Globus pallidus (tissue), 1 donor: ENCODE data around the gene CERK.
"Not testable (repeated sequence)": the region's sequence is repeated elsewhere in the genome, so short reads cannot be mapped to it uniquely, and the experiment has no call there.

Source experiments
- DNase-seq: peaks from one replicate; pipeline ENCODE4 v3.0.0-alpha.2; 2015; ENCODE audit warnings: low spot score

CERK gene

GRCh38 chr22:46661221-46661851, 76.7 kb downstream of the CERK start:
- DNase-seq: no peak

- no peak for DNase-seq
Measured at GRCh38 chr22:46660604-46661201, 77.3 kb downstream of the CERK start.

- no peak for DNase-seq
Measured at GRCh38 chr22:46659791-46660186, 78.3 kb downstream of the CERK start.

- DNase-seq: no peak
Measured at GRCh38 chr22:46659059-46659790, 78.8 kb downstream of the CERK start.

- DNase-seq: no peak
Measured at GRCh38 chr22:46657996-46658947, 79.8 kb downstream of the CERK start.

- DNase-seq: no peak
Measured at GRCh38 chr22:46657655-46657953, 80.4 kb downstream of the CERK start.

GRCh38 chr22:46656856-46657654, 81.0 kb downstream of the CERK start:
- DNase-seq: no peak

GRCh38 chr22:46655861-46656608, 82.0 kb downstream of the CERK start:
- DNase-seq: no peak

GRCh38 chr22:46654927-46655595, 83.0 kb downstream of the CERK start:
- no peak for DNase-seq

- no peak for DNase-seq
Measured at GRCh38 chr22:46654426-46654825, 83.6 kb downstream of the CERK start.

GRCh38 chr22:46653596-46653995, 84.5 kb downstream of the CERK start:
- DNase-seq: no peak

GRCh38 chr22:46652847-46653331, 85.2 kb downstream of the CERK start:
- no peak for DNase-seq

GRCh38 chr22:46652081-46652846, 85.8 kb downstream of the CERK start:
- no peak for DNase-seq

GRCh38 chr22:46651316-46651715, 86.7 kb downstream of the CERK start:
- no peak for DNase-seq

GRCh38 chr22:46650078-46650810, 87.8 kb downstream of the CERK start:
- DNase-seq: no peak

- DNase-seq: no peak
Measured at GRCh38 chr22:46649141-46650077, 88.6 kb downstream of the CERK start.

- not testable (repeated sequence) for DNase-seq
Measured at GRCh38 chr22:46648225-46648820, 89.7 kb downstream of the CERK start.
